BJ (cell line): Measurements from ENCODE around the gene GPHN. TPM values are rescaled to one million over a fixed set of nuclear protein-coding genes. Genes with fewer than 3 reads are reported as not detected.

ENCODE experiments used
- CTCF ChIA-PET: fragments of 350-600 bp; formaldehyde crosslinking; extraction: SDS; loops from one replicate; lab custom pipeline; 2021; ENCODE audit warnings: antibody characterized with exemption, inconsistent platforms; lab: Yijun Ruan, JAX
- POLR2A ChIA-PET: fragments of 300-600 bp; sonication (Branson Sonifier 250); formaldehyde crosslinking; extraction: SDS; loops from one replicate; lab custom pipeline; 2021; ENCODE audit warnings: antibody characterized with exemption; lab: Charles Lee
- DNase-seq: peaks from one replicate; pipeline ENCODE4 v3.0.0-alpha.2; 2011; ENCODE audit warnings: low read depth
- H3K27me3 ChIP-seq: 2 replicates; pipeline ENCODE4 v1.6.0; 2011; ENCODE audit warnings: low read length; ENCODE audit not compliant: control insufficient read depth, insufficient read depth
- H3K36me3 ChIP-seq: 2 replicates; pipeline ENCODE4 v1.5.1; 2011; ENCODE audit warnings: low read length; ENCODE audit not compliant: control insufficient read depth, insufficient read depth
- H3K4me3 ChIP-seq: 2 replicates; pipeline ENCODE4 v1.5.1; 2011; ENCODE audit warnings: low read depth, mild to moderate bottlenecking, control low read depth, low read length
- polyA plus RNA-seq: library from polyadenylated mRNA; depleted of rRNA; stranded (reverse); fragments of >200 nt; gene quantifications from 2 replicates; pipeline ENCODE4 v1.2.3, GENCODE V29; 2011
- TF ChIP-seq, protein P1 (sequence below): IDR thresholded peaks from 2 replicates; pipeline ENCODE4 v1.5.1; 2011; ENCODE audit warnings: low read depth, mild to moderate bottlenecking, control low read depth, inconsistent platforms, low read length, moderate library complexity; ENCODE audit not compliant: insufficient read depth

The GPHN gene
- polyA plus RNA-seq, 1 experiment = 7.7 TPM

DNA sequence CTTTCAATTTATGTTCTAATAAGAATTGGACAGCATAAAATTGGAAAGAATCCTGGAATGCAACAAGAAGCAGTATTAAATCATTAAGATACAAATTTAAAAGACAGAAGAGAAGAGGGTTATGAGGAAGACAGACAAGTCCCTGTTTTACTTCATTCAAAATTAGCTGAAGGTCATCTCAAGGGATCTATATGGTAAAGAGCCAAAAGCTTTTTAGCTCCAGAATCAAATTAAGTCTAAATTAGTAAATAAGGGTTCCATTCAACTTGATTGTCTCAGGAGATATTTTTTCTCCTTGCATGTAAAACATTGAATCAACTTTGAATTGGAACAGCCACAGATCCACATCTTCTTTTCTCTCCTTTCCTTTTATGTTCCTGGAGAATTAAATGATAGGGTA, 14.2 kb upstream of the GPHN start:
- CTCF ChIA-PET = no interaction called here
- H3K27me3 ChIP-seq = peaks cover under 1% of the 10 kb centered on the region; the same call in 1 of the 2 replicates
- H3K4me3 ChIP-seq = no peak overlapping the region
- no peaks in the 10 kb centered on the region for H3K36me3 ChIP-seq
- no peak for DNase-seq
- POLR2A ChIA-PET = no interaction called here
- TF ChIP-seq, protein P1, sequence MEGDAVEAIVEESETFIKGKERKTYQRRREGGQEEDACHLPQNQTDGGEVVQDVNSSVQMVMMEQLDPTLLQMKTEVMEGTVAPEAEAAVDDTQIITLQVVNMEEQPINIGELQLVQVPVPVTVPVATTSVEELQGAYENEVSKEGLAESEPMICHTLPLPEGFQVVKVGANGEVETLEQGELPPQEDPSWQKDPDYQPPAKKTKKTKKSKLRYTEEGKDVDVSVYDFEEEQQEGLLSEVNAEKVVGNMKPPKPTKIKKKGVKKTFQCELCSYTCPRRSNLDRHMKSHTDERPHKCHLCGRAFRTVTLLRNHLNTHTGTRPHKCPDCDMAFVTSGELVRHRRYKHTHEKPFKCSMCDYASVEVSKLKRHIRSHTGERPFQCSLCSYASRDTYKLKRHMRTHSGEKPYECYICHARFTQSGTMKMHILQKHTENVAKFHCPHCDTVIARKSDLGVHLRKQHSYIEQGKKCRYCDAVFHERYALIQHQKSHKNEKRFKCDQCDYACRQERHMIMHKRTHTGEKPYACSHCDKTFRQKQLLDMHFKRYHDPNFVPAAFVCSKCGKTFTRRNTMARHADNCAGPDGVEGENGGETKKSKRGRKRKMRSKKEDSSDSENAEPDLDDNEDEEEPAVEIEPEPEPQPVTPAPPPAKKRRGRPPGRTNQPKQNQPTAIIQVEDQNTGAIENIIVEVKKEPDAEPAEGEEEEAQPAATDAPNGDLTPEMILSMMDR = no peak

DNA sequence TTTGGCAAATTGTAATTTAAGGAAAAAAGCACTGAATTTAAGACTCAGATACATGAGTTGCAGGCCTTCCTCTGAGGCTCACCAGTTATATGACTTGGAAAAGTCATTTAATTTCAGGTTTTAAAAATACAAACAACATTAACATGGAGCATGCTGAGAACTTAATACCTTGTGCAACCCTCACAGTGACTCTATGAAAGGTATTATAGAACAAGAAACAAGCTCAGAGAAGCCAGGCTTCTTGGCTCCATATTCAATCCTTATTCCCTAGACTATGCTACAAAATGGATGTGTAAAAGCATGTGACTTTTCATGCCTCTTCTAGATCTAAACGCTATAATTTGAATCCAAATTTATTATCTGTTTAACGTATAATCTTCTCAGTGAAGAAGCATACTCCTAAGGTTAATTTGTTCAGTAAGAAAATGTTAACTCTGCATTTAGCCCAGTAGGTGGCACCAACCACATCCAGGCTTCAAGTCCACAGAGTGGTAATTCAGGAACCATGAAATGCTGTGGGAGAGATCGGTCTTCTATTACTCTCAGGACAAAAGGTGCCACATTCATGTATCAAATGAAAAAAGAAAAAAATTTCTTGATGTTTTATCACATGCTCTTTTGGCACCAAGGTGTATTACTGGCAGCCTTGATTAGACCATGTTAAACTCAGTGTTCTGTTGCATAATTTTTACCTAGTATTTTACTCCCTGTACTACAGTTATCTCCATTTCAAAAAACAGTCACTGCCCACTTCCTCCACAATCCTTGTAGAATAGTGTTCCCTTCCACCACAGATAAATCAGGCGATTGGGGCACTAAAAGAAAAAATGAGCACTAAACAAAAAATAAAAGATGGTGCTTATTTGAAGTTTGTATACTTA, 12.5 kb upstream of the GPHN start:
- no peak for DNase-seq
- H3K36me3 ChIP-seq = no peaks in the 10 kb centered on the region
- CTCF ChIA-PET = interaction anchor here (0.6 to 2.4 kb wide), 7 partner anchors 11 to 128 kb away, joined by 3 to 7 read pairs (median 3); no protein-coding TSS in a partner anchor
- no peaks in the 10 kb centered on the region for H3K27me3 ChIP-seq
- no peak overlapping the region for H3K4me3 ChIP-seq
- POLR2A ChIA-PET = no interaction called here
- TF ChIP-seq, protein P1 = peak; percentile 81

DNA sequence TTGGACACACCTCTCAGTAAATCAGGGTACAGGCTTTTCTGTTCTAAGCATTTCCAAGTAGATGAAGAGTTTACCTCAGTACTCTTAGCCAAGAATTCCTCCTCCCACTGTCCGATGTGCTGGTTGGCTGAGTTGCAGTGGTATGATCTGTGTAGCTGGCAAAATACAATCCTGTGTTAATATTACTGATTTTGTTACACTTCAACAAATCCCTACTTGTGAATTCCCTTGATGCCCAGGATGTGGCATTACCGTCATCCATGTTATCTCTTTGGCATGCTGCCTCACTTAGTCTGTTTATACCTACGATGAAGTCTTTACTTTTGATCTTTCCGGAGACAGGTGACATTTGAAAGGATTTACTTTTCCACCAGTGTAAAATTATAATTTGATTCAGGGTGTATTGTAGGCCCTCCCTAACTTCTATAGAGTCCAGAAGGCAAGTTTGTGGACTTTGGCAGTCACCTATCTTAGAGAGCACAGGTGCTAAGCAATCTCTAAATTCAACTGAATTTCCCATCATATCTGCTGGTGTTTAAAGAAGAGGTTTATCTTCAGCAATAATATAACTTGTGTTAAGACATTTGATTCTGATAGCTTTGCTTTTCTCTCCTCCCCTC, 11.6 kb upstream of the GPHN start:
- ChIA-PET POLR2A (no interaction called here), CTCF (interaction anchor here (0.6 to 2.7 kb wide), 7 partner anchors 11 to 167 kb away, joined by 3 to 12 read pairs (median 4); partner anchors contain the start of gene GPHN)
- H3K36me3 ChIP-seq = no peaks in the 10 kb centered on the region
- no peaks in the 10 kb centered on the region for H3K27me3 ChIP-seq
- no peak overlapping the region for H3K4me3 ChIP-seq
- TF ChIP-seq, protein P1 = no peak
- no peak for DNase-seq

DNA sequence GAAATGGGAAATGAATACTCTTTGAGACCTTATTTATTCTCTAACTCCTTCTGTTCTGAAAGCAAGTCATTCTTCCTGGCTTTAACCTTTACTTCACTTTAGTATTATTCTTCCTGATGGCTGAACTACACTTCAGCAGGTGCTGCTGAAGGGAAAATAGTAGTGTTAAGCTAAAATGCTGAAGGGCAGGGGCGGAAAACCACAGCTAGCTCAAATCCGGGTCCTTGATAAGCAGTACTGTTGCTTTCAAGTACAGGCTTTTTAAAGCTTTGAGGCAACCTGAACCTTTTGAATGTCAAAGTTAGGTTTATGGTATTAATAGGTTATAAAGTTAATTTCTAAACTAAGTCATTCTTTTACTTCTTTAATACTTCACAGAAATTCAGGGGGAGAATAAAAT, 11.0 kb upstream of the GPHN start:
- ChIA-PET CTCF (interaction anchor here (0.8 to 2.7 kb wide), 6 partner anchors 11 to 249 kb away, joined by 3 to 12 read pairs (median 4); partner anchors contain the start of gene GPHN), POLR2A (no interaction called here)
- no peaks in the 10 kb centered on the region for H3K36me3 ChIP-seq
- H3K27me3 ChIP-seq = no peaks in the 10 kb centered on the region
- no peak overlapping the region for H3K4me3 ChIP-seq
- TF ChIP-seq, protein P1 = no peak
- DNase-seq = no peak

DNA sequence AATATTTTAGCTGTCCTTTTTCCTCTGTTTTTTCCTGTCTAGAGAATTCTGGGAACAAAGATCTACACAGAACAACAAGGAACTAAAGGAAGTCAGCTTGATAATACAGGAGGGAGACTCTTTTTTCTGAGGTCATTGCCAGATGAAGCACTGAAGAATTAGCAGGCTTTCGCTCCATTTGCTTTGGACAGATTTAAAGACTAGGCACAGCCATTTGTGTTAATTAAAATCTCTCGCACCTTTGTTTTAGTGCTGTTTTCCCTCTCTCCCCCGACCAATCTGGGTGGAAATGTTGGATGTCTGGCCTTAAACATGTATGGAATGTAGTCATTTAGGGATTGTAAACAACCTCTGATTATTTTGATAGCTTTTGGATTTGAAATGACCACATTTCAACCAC, 9.6 kb upstream of the GPHN start:
- Histone ChIP-seq H3K27me3 (no peaks in the 10 kb centered on the region), H3K36me3 (no peaks in the 10 kb centered on the region), H3K4me3 (no peak overlapping the region)
- DNase-seq = no peak
- TF ChIP-seq, protein P1 = no peak
- ChIA-PET CTCF (interaction anchor here (0.9 to 2.7 kb wide), 4 partner anchors 9 to 164 kb away, joined by 3 to 12 read pairs (median 4); partner anchors contain the start of gene GPHN), POLR2A (interaction anchor here (0.9 kb wide), 1 partner anchor 9 kb away, joined by 3 read pairs; the partner anchor contains the start of gene GPHN)
